Thyroid gland (tissue), 4 donors: ENCODE measurements around the gene SLC8A1. TPM values are rescaled to one million over a fixed set of nuclear protein-coding genes. Genes with fewer than 3 reads are reported as not detected.
A peak's percentile ranks its signal among the peaks of the same experiment; 100 is the strongest.

Source experiments
- DNase-seq, 2 donors: peaks; one replicate each; pipeline ENCODE4 v3.0.0-alpha.2; 2019
- H3K27ac ChIP-seq, 3 donors: fragments of 200-600 bp; sonication (generic); 1 replicate in 2 of 3; 2 replicates in 1 of 3; pipeline ENCODE4 v1.5.1; 2016 to 2019; ENCODE audit warnings: mild to moderate bottlenecking in 1 of 3, moderate library complexity in 1 of 3
- H3K27me3 ChIP-seq: fragments of 200-600 bp; sonication (generic); one replicate; pipeline ENCODE4 v1.5.1; 2019
- H3K36me3 ChIP-seq, 2 donors: fragments of 200-600 bp; sonication (generic); one replicate each; pipeline ENCODE4 v1.5.1; 2016 to 2019
- H3K4me1 ChIP-seq, 2 donors: fragments of 200-600 bp; sonication (generic); one replicate each; pipeline ENCODE4 v1.5.1; 2017 to 2019
- H3K4me3 ChIP-seq, 3 donors: fragments of 200-600 bp; sonication (generic); replicated peaks in 1 of 3; 1 replicate in 2 of 3; 2 replicates in 1 of 3; pipeline ENCODE4 v1.5.1; 2016; ENCODE audit warnings: mild to moderate bottlenecking in 1 of 3
- H3K9me3 ChIP-seq: fragments of 200-600 bp; sonication (generic); one replicate; pipeline ENCODE4 v1.5.1; 2017
- CTCF ChIP-seq, 6 experiments: fragments of 200-600 bp in 3 of 6; fragments of 450-650 bp in 3 of 6; sonication (generic) in 3 of 6; IDR thresholded peaks; one replicate each; pipeline ENCODE4 v1.5.1; 2016 to 2019; ENCODE audit warnings: antibody characterized with exemption in 6 of 6, mild to moderate bottlenecking in 2 of 6, inconsistent platforms in 1 of 6, moderate library complexity in 1 of 6
- POLR2A ChIP-seq, 2 donors: fragments of 450-650 bp; IDR thresholded peaks; one replicate each; pipeline ENCODE4 v1.6.1; 2017; ENCODE audit warnings: antibody characterized with exemption in 2 of 2, mild to moderate bottlenecking in 2 of 2, moderate library complexity in 1 of 2
- WGBS, 2 donors: methylation state at CpG; one replicate each; pipeline ENCODE4 v1.1.5; 2017; 5-methylcytosine and 5-hydroxymethylcytosine counted together
- intact Hi-C: fragments of 100-400 bp; cut with DNase I; formaldehyde crosslinking; loops from one replicate; pipeline ENCODE4 v1.15.1; 2023
- total RNA-seq, 4 donors: library from RNA; depleted of rRNA; stranded (reverse); fragments of >200 nt; gene quantifications; one replicate each; pipeline ENCODE4 v1.2.3, GENCODE V29; 2016

SLC8A1 gene
- total RNA-seq, 4 donors from 2014 or later, result 2.0 to 5.1 (median 4.4) TPM

- intact Hi-C loops, result no loop called here
- no peaks in the 10 kb centered on the region for H3K9me3 ChIP-seq
- H3K36me3 ChIP-seq, result no peaks in the 10 kb centered on the region
- DNase-seq, result no peak
- H3K4me1 ChIP-seq, result peaks cover 18 to 28% of the 10 kb centered on the region in 2 donors
- TF ChIP-seq POLR2A (IDR thresholded peaks at IDR 0.05) (no peak), CTCF (IDR thresholded peaks at IDR 0.05) (no peak)
- peak overlapping the region; percentile 5 to 68 (median 64) for H3K27ac ChIP-seq
- 37 to 40% methylated on average over 6 of the region's 6 CpGs for WGBS, 2 donors
- no peaks in the 10 kb centered on the region for H3K27me3 ChIP-seq
- no peak overlapping the region for H3K4me3 ChIP-seq
Measured at GRCh38 chr2:40244251-40244650, 207.6 kb downstream of the SLC8A1 start.

GRCh38 chr2:40243581-40244187 lies 208.2 kb downstream of the SLC8A1 start:
- Histone ChIP-seq H3K4me3 (no peak overlapping the region), H3K9me3 (no peaks in the 10 kb centered on the region), H3K36me3 (no peaks in the 10 kb centered on the region), H3K27ac (peak overlapping the region; percentile 5 to 68 (median 64)), H3K4me1 (peaks cover 18 to 28% of the 10 kb centered on the region in 2 donors), H3K27me3 (no peaks in the 10 kb centered on the region)
- no peak for TF ChIP-seq CTCF (IDR thresholded peaks at IDR 0.05)
- TF ChIP-seq POLR2A (IDR thresholded peaks at IDR 0.05), result no peak
- WGBS, 2 donors, result 17 to 22% methylated on average over 3 of the region's 3 CpGs
- intact Hi-C loops, result no loop called here
- no peak for DNase-seq

- Histone ChIP-seq H3K9me3 (no peaks in the 10 kb centered on the region), H3K36me3 (no peaks in the 10 kb centered on the region), H3K27me3 (no peaks in the 10 kb centered on the region), H3K4me3 (no peak overlapping the region), H3K27ac (no peak overlapping the region), H3K4me1 (peaks cover 18 to 28% of the 10 kb centered on the region in 2 donors)
- intact Hi-C loops, result no loop called here
- no peak for DNase-seq
- no peak for TF ChIP-seq CTCF (IDR thresholded peaks at IDR 0.05)
- TF ChIP-seq POLR2A (IDR thresholded peaks at IDR 0.05), result no peak
- WGBS, 2 donors, result 88% methylated on average over 3 of the region's 3 CpGs
Measured at GRCh38 chr2:40242315-40242714, 209.6 kb downstream of the SLC8A1 start.

- Histone ChIP-seq H3K27me3 (no peaks in the 10 kb centered on the region), H3K4me3 (no peak overlapping the region)
- 2 to 9% methylated on average over 5 of the region's 5 CpGs for WGBS, 2 donors
Measured at GRCh38 chr2:40240070-40240469, 211.8 kb downstream of the SLC8A1 start.

More at GRCh38 chr2:40240070-40240469, 211.8 kb downstream of the SLC8A1 start:
- Histone ChIP-seq H3K9me3 (no peaks in the 10 kb centered on the region), H3K4me1 (peaks cover 18 to 28% of the 10 kb centered on the region in 2 donors), H3K36me3 (no peaks in the 10 kb centered on the region), H3K27ac (peak overlapping the region in 2 of 3 donors; percentile 12 to 20)
- intact Hi-C loops, result no loop called here
- peak; percentile 71 to 80 for DNase-seq
- TF ChIP-seq CTCF (IDR thresholded peaks at IDR 0.05) (no peak), POLR2A (IDR thresholded peaks at IDR 0.05) (no peak)
